Stimulated activated CD8-positive, alpha-beta memory T cell treated with anti-CD3 and anti-CD28 coated beads, Interleukin-7, amount 100 ng/mL, for 24 hours (primary cell): ENCODE results near the gene ASB6.
"Not testable (repeated sequence)": the region's sequence is repeated elsewhere in the genome, so short reads cannot be mapped to it uniquely, and the experiment has no call there.

Experiments used
- DNase-seq: peaks from one replicate; pipeline ENCODE4 v3.0.0-alpha.2; 2020; ENCODE audit warnings: low read depth

Gene ASB6

GRCh38 chr9:129606161-129607026 lies 35.6 kb downstream of the ASB6 start:
- DNase-seq: no peak

- DNase-seq: no peak
Observed at GRCh38 chr9:129604766-129605163, 37.2 kb downstream of the ASB6 start.

GRCh38 chr9:129604056-129604765 lies 37.7 kb downstream of the ASB6 start:
- DNase-seq: no peak

- no peak for DNase-seq
Observed at GRCh38 chr9:129602598-129603415, 39.1 kb downstream of the ASB6 start.

- no peak for DNase-seq
Observed at GRCh38 chr9:129601082-129601674, 40.8 kb downstream of the ASB6 start.

- DNase-seq: no peak
Observed at GRCh38 chr9:129598089-129598596, 43.8 kb downstream of the ASB6 start.

GRCh38 chr9:129597355-129598088 lies 44.4 kb downstream of the ASB6 start:
- no peak for DNase-seq

GRCh38 chr9:129596541-129597331 lies 45.2 kb downstream of the ASB6 start:
- no peak for DNase-seq

- DNase-seq: no peak
Observed at GRCh38 chr9:129595903-129596540, 45.9 kb downstream of the ASB6 start.

GRCh38 chr9:129595311-129595741 lies 46.6 kb downstream of the ASB6 start:
- DNase-seq: no peak

GRCh38 chr9:129594632-129595031 lies 47.3 kb downstream of the ASB6 start:
- DNase-seq: no peak

- not testable (repeated sequence) for DNase-seq
Observed at GRCh38 chr9:129592790-129593189, 49.2 kb downstream of the ASB6 start.

GRCh38 chr9:129591916-129592315 lies 50.0 kb downstream of the ASB6 start:
- DNase-seq: no peak

GRCh38 chr9:129590466-129590865 lies 51.5 kb downstream of the ASB6 start:
- no peak for DNase-seq

- no peak for DNase-seq
Observed at GRCh38 chr9:129587487-129588262, 54.3 kb downstream of the ASB6 start.

GRCh38 chr9:129586685-129587084 lies 55.3 kb downstream of the ASB6 start:
- no peak for DNase-seq

- DNase-seq: no peak
Observed at GRCh38 chr9:129586245-129586644, 55.7 kb downstream of the ASB6 start.

GRCh38 chr9:129585352-129585751 lies 56.6 kb downstream of the ASB6 start:
- no peak for DNase-seq
